ENCODE data around the gene CSNK1G2.

The CSNK1G2 gene

DNA sequence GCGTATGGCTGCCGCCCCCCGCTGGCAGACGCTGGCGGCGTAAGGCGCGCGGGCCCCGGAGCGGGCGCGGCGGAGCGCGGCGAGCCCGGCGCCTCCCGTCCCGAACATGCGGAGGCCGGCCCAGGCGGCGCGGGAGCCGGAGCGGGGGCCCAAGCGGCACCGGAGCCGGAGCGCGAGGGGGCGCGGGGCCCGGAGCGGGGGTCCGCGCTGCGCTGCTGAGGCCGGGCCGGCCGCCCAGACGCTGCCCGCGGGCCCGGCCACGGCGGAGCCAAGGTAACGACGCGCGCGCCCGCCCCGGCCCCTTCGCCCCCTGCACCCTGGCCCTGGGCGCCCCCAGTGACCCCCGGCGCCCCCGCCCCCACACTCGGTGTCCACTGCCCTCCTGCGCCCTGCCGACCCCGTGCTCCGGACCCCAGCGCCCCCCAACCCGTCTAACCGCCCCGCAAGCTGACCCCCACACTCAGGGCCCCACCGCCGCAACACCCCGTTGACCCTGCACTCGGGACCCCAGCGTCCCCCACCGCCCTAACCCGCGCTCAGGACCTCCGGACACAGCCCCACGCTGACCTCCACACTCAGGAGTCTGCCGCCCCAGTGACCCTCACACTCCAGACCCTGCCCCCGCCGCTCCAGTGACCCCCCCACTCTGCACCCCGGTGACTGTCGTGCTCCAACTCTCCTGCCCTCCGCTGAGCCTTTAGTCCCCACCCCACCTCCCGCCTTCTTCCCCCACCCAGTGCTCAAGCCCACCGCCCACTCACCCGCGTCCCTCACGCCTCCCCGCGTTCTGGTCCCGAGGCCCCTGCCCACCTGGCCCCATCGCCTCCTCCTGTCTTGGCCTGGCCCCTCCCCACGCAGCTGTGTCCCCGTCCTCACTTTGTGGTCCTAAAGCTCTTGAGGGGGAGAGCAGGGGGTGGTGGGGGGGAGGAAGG is at the start of gene CSNK1G2:
CSNK1G2 (plus strand) TSS at position 27 of the 932 bp plus-strand sequence. CDS start 28,601 bp downstream, outside the sequence.
- DNase-seq: no peak

DNA sequence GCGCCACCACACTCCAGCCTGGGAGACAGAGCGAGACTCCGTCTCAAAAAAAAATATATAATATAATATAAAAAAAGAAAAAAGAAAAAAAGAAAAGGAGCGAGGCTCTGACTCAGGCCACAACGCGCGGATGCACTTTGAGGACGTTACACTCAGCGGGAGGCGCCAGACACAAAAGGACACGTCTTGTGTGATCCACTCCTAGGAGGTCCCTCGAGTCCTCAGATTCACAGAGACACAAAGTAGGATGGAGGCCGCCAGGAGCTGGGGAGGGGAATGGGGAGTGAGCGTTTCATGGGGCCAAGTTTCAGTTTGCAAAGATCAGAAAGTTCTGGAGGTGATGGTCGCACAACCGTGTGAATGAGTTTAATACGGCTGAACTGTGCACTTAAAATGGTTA is 47.2 kb upstream of the CSNK1G2 start:
- DNase-seq: no peak

DNA sequence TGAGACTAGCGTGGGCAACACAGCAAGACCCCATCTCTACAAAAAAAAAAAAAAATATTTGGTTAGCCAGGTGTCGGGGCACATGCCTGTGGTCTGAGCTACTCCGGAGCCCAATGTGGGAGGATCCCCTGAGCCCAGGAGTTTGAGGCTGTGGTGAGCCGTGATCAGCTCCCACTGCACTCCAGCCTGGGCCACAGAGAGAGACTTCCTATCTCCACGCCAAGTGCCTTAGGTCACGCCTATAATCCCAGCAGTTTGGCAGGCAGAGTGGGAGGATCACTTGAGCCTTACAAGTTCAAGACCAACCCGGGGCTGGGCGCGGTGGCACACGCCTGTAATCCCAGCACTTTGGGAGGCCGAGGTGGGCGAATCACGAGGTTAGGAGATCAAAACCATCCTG is 44.5 kb upstream of the CSNK1G2 start:
- DNase-seq: no peak

DNA sequence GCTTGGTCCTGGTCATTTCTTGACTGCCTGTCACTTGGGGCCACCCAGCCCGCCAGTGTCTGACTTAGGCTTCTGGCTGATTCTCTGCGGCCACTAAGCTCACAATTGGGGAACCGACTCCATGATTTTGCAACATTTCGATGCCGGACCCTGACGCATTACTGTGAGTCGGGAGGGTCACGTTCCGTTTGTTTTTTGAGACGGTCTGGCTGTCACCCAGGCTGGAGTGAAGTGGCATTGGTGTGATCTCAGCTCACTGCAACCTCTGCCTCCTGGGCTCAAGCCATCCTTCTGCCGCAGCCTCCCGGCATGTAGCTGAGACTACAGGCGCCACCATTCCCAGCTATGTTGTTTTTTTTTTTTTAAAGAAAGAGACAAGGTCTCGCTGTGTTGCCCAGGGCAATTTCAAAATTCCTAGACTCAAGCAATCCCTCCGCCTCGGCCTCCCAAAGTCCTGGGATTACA is 39.0 kb upstream of the CSNK1G2 start:
- no peak for DNase-seq

DNA sequence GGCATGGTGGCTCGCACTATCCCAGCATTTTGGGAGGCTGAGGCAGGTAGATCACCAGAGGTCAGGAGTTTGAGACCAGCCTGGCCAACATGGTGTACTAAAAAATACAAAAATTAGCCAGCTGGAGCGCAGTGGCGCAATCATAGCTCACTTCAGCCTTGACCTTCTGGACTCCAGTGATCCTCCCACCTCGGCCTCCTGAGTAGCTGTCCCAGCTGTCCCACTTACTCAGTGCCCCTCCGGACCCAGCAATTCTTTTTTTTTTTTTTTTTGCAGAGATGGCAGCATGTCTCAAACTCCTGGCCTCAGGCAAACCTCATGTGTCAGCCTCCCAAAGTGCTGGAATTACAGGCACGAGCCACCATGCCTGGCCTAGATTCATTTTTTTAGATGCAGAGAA is 38.0 kb upstream of the CSNK1G2 start:
- no peak for DNase-seq

DNA sequence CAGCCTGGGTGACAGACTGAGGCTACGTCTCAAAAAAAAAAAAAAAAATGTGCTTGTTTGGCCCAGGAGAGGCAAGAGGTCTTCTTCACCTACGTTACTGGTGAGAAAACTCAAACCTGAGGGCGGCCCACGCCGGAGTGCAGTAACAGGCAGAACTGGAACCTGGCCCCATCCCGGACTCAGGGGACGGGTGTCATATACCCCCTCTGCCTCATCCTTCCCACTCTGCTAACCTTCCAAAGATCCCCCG is 36.2 kb upstream of the CSNK1G2 start:
- no peak for DNase-seq

DNA sequence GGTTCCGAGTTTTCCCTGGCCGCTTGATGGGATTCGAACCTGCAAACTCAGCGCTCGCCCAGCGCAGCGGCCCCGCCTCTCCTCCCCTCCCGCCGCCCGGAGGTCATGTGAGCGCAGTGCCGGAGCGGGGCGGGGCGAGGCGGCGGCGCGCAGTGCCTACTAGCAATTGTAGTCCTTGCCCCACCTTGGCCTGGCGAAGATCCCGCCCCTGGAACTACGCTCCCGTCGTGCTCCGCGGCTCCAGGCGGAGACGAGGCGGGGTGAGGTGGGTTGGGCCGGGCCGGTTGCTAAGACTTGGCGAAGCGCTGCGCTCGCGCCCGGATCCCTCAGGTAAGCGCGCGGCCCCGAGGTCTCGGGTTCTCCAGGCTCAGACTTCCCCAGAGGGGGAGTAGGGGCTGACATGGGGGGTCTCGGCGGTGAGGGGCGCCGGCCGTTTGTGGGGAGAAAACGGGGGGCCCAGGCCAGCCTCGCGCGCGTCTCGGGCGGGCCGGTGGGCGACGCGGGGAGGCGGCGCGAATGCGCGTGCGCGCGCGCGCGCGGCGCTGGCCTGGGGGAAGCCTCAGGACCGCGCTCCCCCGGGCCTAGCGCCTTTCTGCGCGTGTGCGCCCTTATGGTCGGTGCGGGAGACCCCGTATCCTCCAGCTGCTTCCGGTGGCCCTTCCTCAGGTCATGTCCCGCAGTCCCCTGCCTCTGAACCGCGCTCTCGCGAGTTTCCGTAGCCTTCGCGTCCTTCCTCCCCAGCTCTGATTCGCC is 35.7 kb upstream of the CSNK1G2 start, which contains the start of the genes ADAT3 and SCAMP4:
ADAT3 (plus strand) TSS at position 290 of the 753 bp plus-strand sequence. CDS start 6,649 bp downstream, outside the sequence.
SCAMP4 (plus strand) TSS at position 290 of the 753 bp plus-strand sequence. CDS start 9,621 bp downstream, outside the sequence.
- DNase-seq: peak; percentile 96 to 97

DNA sequence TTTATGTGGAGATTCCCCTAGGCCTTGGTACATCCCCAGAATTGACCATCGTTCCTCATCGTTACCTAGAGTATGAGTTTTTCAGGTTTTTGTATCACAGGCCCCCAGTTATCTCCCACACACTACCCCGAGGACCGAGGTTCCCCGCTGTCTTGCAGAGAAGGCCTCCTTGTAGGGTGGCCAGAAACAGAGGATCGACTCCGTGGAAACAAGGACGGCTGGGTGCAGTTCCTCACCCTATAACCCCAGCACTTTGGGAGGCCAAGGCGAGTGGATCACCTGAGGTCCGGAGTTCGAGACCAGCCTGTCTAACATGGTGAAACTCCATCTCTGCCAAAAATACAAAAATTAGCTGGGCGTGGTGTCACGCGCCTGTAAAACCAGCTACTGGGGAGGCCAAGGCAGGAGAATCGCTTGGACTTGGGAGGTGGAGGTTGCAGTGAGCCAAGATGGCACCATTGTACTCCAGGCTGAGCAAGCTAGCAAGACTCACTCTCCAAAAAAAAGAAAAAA is 35.1 kb upstream of the CSNK1G2 start:
- DNase-seq: no peak

DNA sequence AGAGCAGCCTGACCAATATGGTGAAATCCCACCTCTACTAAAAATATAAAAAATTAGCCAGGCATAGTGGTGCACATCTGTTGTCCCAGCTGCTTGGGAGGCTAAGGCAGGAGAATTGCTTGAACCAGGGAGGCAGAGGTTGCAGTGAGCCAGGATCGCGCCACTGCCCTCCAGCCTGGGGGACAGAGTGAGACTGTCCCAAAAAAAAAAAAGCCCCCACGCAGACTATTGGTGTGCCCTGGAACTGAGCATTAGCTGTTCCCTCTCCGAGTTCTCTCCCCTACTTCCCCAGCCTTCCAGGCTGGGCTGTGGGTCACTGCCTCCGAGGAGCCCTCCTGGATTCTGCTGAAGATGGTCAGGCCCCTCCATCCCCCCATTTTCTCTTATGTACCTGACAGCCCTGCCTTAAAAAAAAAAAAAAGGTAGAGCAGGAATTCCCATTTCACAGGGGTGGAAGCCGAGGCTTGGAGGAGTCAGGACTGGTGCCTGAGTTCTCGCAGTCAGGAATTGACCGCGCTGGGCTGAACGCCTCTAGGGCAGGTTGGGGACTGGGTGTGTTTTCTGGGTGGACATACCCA is 33.9 kb upstream of the CSNK1G2 start:
- DNase-seq: no peak

DNA sequence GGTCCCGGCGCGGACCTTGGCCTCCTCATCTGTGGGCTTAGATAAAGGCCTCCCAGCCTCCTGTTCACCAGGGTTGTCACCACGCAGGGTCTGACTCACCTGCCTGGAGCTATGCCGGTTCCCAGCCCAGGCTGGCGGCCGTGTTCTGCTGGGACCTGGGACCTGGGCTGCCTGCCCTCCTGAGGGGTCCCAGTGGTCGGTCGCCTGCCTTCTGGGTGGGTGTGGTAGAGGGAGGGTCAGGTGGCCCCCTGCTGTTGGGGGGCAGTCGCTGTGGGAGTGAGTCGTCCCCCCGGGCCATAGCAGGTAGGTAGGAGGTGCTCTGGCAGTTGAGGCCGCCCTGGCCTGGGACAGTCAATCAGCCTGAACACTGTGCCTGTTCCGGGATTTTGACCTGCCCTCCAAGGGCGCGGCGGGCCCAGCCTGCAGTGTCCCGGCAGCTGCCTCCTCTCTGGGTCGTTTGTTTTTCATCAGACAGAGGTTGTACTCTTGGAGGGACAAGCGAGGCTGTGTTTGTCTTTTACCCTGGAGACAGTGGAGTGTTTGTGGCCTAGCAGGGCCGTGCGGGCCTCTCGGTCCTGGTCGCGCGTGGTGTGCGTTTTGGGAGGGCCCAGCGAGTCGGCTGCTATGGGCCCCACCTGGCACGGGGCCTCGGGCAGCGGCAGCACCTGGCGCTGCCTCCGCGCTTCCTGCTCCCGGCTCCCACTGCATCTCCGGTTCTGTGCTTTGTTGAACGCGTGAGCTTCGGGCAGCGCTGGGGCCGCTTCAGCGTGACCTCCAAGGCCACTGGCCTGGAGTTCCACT is 33.2 kb upstream of the CSNK1G2 start:
- DNase-seq: no peak

DNA sequence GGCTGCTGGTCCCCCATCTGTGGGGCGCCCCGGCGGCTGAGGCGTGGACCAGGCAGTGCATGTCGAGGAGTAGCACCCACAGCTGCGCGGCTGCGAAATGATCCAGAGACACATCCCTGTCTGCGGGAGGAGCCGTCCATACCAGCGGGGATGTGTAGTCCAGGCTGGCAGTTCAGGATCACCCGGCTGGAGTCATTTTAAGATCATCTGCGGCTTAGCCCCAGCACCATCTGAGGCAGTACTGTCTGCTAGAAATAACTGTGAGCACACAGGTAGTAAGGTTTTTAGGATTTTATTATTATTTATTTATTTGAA is 32.7 kb upstream of the CSNK1G2 start:
- no peak for DNase-seq

DNA sequence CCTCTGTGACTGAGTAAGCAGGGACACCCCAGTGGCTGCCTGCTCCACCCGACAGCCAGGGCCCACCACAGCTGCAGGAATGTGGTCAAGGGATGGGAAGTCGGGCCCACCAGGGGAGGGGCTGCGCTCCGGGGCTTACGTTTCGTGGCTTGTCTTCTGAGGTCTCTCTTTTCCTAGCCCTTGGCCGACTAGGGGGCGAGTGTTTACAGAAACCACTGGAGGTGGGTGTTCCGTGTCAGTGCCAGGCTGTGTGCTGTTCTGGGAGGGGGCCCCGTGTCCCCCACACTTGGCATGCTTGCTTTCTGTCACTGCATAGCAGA is 31.3 kb upstream of the CSNK1G2 start:
- no peak for DNase-seq

DNA sequence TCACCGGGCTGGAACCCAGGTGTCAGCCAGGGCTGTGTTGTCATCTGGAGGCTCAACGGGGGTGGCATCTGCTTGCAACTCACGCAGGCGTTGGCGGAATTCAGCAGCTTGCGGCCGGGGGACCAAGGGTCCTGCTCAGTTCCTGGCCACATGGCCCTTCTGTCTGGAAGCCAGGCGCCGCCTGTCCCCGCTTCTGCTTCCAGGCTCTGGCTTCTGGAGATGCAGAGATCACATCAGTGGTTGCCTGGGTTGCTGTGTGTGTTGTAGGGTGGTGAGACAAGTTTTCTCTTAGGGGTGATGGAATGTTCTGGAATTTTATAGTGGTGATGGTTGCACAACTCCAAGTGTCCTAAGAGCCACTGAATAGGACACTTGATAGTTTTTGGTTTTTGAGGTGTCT is 30.8 kb upstream of the CSNK1G2 start:
- no peak for DNase-seq

DNA sequence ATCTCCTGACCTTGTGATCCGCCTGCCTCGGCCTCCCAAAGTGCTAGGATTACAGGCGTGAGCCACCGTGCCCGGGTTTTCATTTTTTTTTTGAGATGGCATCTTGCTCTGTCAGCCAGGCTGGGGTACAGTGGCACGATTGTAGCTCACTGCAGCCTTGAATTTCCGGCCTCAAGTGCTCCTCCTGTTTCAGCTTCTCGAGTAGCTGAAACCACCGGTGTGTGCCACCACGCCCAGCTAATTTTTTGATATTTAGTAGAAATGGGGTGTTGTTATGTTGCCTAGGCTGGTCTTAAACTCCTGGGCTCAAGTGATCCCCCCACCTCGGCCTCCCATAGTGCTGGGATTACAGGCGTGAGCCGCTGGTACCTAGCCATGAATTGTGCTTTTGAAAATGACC is 29.9 kb upstream of the CSNK1G2 start:
- DNase-seq: no peak

DNA sequence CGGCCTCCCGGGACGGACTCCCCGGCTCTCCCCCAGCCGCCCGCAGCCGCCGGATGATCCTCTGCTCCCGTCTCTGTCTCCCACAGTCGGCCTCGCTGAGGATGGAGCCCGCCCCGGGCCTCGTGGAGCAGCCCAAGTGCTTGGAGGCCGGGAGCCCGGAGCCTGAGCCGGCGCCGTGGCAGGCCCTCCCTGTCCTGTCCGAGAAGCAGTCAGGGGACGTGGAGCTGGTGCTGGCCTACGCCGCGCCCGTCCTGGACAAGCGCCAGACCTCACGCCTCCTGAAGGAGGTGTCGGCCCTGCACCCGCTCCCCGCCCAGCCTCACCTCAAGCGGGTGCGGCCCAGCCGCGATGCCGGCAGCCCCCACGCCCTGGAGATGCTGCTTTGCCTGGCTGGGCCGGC is 29.0 kb upstream of the CSNK1G2 start:
- no peak for DNase-seq

DNA sequence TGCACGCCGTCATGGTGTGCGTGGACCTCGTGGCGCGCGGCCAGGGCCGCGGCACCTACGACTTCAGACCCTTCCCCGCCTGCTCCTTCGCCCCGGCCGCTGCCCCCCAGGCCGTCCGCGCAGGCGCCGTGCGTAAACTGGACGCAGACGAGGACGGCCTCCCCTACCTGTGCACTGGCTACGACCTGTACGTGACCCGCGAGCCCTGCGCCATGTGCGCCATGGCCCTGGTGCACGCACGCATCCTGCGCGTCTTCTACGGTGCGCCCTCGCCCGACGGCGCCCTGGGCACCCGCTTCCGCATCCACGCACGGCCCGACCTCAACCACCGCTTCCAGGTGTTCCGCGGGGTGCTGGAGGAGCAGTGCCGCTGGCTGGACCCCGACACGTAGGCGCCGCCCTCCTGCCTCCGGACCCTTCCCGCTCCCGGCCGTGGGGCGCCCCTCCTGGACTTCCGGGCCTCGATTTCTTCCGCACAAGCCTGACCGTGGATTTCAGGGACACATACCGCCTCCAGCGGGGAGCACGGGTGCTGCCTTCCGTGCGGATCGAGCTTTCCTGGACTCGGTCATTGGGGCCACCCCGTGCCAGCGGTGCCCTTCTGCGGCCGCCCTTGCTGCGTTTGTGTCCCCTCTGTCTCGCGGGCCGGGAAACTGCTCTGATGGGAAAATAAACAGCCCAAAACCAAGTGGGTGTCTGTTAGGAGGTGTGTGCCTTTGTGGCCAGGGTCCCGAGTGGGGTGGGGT is 28.0 kb upstream of the CSNK1G2 start:
- DNase-seq: no peak

DNA sequence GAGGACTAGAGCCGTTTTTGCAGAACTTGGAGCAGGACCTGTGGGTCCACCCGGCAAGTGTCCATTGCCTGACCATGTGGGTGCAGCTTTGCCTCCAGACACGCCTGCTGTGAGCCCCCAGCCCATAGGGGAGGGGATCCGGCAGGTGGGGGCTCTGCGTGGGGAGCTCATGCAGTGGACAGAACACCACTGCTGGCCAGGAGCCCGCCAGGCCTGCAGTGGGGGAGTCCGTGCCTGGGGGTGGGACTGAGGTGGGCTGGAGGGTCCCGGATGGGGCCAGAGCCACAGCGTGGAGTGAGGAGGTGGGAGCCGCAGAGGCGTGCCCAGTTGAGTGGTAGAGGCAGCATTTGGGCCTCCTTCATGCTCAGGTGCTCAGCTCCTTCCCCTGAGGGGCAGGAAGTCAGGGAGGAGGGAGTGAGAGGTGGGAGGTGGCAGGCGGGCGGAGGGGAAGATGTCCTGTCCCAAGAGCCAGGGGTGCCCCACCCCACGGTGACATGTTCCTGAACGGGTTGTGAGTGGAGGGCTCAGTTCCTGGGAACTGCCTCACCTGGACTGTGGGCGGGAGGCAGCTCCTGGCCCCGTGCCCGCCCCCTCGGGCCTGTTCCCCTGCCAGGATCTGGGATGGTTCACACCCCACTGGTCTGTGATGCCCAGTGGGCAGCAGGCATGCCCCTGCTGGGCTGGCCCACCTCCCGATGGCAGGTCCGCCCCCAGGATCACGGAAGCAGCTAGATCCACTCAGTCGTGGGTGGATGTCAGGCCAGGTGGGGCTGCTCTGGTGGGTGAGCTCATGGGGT is 27.0 kb upstream of the CSNK1G2 start:
- no peak for DNase-seq

DNA sequence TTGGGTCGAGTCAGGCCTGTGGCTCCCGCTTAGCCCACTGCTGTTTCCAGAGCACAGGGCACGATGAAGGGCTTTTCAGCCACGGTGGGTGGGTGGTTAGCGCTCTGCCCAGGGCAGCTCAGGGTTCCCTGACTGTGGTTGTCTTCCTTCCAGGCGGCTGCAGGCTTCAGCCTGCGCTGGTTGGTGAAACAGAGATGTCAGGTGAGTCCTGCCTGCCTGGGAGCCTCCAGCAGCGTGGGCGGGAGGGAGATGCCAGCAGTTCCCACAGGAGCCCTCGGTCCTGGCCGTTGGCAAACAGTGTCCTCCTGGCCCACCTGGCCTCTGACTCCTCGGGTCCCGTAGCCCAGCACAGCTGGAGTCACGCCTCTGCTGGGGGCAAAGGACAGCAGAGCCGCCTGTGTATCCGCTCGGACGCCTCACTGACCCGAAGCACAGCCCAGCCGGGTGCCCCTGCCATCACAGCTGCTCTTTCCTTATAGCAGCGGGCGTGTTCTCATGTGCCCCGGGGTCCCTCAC is 26.1 kb upstream of the CSNK1G2 start:
- DNase-seq: no peak

DNA sequence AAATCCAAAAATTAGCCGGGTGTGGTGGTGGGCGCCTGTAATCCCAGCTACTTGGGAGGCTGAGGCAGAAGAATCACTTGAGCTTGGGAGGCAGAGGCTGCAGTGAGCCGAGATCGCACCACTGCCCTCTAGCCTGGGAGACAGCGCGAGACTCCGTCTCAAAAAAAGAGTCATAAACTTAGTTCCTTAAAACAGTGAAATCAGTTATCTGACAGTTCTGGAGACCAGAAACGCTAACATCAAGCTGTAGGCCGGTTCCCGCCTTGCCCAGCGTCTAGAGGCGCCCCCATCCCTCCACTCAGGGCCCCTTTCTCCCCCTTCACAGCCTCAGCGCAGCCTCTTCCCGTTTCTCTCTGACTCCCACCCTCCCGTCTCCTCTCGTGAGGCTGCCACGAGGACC is 23.8 kb upstream of the CSNK1G2 start:
- peak; percentile 22 to 41 for DNase-seq

DNA sequence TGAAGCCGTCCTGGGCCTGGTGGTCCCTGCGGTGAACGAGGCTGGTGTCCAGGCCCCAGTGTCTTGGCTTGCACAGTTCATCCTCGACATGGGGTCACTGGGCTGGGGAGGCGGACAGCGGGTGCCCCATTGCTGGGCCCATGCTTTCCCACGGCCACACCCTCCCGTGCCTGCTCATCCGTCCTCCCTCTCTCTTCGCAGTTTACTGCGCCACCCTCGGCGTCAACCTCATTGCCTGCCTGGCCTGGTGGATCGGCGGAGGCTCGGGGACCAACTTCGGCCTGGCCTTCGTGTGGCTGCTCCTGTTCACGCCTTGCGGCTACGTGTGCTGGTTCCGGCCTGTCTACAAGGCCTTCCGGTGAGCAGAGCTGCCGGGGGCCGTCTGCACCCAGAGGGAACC is 23.0 kb upstream of the CSNK1G2 start:
- no peak for DNase-seq

DNA sequence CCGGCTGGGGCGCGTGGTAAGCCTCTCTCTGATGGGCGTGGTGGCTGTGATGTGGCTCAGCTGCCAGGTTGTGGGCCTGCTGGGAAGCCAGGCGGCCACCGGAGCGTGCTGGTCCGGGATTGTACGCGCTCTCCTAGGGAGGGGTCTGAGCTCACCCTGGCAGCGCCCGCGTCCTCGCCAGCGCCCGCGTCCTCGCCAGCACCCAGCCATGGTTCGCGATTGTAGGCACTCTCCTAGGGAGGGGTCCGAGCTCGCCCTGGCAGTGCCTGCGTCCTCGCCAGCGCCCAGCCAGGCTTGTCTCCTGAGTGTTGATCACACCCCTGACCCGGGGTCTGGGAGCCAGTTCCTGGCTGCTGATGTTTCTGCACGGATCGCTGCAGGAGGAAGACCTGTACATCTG is 22.0 kb upstream of the CSNK1G2 start:
- no peak for DNase-seq
